Hematopoietic multipotent progenitor cell (in vitro differentiated cells): Measurements from ENCODE around the gene SLC26A1. TPM values are rescaled to one million over a fixed set of nuclear protein-coding genes. Genes with fewer than 3 reads are reported as not detected.

ENCODE experiments used
- DNase-seq, 3 donors: peaks; one replicate each; pipeline ENCODE4 v3.0.0-alpha.2; 2011 to 2015; ENCODE audit warnings: low read depth in 2 of 3, low spot score in 2 of 3
- total RNA-seq: library from RNA; depleted of rRNA; stranded (reverse); fragments of >200 nt; gene quantifications from one replicate; pipeline ENCODE4 v1.2.3, GENCODE V29; 2012

Gene SLC26A1
- total RNA-seq, result 0.27 TPM

- DNase-seq, result no peak
Observed at GRCh38 chr4:993111-994029, at the start of gene SLC26A1. Gene SLC26A1, minus strand, starts transcription at chr4:993404. Its CDS starts 1,701 bp downstream, at chr4:991703.

- DNase-seq, result no peak
Observed at GRCh38 chr4:1042352-1043055, 49.3 kb upstream of the SLC26A1 start.

- no peak for DNase-seq
Observed at GRCh38 chr4:1041936-1042330, 48.7 kb upstream of the SLC26A1 start.

GRCh38 chr4:1041147-1041935 is 48.1 kb upstream of the SLC26A1 start:
- no peak for DNase-seq

GRCh38 chr4:1040344-1041146 is 47.3 kb upstream of the SLC26A1 start:
- DNase-seq, result no peak

- no peak for DNase-seq
Observed at GRCh38 chr4:1039493-1040343, 46.5 kb upstream of the SLC26A1 start.

DNA sequence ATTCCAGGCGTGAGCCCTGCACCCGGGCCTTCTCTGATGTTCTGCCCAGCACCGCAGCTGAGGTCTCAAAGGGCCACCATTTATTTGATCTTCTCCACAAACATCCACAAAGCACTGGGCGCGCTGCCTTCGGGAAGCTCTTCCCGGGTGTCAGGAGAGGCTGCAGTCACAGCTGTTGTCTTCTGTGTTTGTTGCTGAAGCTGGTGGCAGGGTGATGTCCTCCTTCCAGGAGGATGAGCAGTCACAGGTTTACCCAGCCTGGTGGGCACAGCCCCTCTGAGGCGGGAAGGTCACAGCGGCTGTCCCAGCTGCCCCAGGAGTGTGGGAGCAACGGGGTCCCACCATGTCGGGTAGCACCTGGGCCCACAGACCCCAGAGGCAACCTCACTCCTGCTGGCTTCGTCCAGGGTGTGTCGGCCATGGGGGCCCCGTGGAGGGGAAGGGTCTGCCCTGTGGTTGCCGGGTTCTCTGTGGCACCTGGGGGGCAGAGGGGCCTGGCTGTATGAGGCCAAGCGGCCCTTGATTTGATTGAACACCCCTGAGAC is 45.8 kb upstream of the SLC26A1 start:
- no peak for DNase-seq

DNA sequence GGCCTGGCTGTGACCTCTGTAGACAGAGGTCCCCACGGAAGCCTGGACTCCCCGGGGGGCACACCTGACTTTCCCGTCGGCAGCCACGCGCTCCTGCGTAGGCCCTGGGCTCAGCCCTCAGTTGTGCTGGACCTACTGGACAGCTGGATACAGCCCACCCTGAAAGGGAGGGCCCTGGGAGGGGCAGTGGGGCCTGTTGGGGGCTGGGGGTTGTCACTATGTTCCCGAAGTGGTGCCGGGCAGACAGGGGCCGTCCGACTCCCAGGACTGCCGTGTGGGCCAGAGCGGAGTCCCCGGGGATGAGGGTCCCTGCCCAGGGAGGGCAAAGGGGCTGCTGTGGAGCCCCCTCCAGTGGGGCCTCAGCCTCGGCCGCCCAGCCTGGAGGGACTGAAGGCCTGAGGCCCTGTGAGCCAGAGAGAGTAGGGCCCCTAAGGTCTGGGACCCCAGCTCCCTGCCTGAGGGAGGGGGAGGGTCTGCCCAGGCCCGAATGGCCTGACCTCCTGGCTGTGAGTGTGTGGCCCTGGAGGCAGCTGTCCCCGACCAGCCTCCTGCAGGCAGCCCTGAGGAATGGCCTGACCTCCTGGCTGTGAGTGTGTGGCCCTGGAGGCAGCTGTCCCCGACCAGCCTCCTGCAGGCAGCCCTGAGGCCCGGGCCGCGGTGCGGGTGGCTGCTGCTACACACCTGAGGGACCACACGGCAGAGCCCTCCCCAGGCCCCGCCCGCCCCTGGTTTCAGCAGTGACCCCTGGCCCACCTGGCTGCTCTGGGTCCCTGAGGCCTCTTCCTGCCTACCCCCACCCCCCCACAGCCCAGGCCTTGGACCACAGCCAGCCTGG is 44.0 kb upstream of the SLC26A1 start:
- no peak for DNase-seq

DNA sequence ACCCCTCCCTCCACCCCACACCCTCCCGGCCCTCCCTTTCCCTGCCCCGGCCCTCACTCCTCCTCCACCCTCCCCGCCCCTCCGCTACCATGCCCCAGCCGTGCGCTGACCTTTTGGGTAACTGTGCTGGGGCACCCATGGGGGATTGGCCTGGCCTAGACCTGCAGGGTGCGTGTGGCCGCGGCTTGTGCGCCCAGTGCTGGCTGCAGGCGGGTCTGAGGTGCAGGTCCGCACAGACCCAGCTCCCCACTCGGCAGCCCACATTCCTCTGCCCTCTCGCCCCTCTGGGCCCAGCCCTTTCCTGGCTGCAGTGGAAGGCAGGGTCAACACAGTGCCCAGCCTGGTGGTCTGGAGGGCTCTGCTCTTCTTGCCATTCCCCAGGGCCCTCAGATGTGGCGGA is 42.9 kb upstream of the SLC26A1 start:
- no peak for DNase-seq

DNA sequence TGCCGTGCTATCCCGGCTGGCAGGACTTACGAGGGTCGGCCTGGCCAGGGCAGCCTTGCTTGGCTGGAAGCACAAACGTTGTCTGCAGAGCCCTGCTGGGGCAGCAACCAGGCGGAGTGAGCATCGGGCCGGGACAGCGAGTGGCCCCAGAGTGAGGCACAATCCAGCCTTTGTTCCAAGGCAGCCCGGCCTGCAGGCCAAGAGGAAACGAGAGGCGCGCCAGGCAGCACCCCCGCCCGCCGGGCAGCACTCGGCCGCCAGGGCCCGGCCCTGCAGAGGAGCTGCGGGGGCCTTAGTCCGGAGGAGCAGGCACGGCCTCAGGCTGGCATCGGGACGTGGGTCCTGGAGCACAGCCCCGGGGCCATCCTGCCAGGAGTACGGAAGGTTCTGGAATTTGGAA is 42.3 kb upstream of the SLC26A1 start:
- no peak for DNase-seq

- no peak for DNase-seq
Observed at GRCh38 chr4:1033840-1034551, 40.8 kb upstream of the SLC26A1 start.

- DNase-seq, result no peak
Observed at GRCh38 chr4:1032861-1033260, 39.7 kb upstream of the SLC26A1 start.

- no peak for DNase-seq
Observed at GRCh38 chr4:1031956-1032795, 39.0 kb upstream of the SLC26A1 start.

DNA sequence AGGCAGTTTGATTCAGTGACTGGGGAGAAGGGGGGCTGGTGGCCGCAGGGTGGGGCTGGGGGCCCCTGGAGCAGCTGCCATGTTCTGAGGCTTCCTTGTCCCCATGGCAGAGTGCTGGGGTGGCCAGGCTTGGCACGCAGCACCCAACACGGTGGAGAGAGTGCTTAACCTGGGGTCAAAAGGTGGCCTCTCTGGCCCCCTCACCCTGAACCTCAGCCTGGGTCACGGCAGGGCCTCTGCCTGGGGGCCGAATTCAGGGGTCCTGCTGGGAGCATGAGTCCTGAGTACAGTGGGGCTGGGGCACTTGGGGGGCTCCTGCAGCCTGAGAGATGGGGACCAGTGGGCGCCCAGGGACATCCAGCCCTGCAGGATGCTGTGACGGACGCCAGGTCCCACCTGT is 38.1 kb upstream of the SLC26A1 start:
- DNase-seq, result no peak

DNA sequence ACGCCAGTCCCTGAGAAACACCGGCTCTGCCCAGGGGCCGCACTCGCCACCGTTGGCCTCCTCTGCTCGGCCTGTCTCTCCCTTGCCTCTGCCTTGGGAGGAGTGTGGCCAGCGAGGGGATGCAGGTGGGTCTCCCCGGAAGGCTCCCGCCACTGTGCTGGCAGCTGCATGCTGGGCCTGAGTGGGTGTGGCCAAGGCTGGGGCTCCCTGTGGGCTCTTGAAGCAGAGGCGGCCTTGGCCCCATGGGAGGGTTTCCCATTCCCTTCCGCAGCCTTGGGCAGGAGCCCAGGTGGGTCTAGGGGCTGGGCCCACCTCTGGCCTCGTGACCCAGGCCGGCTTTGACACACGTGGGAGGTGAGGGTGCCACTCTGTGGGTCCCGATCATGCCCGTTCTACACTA is 37.4 kb upstream of the SLC26A1 start:
- no peak for DNase-seq

GRCh38 chr4:1030031-1030430 is 36.8 kb upstream of the SLC26A1 start:
- DNase-seq, result no peak

DNA sequence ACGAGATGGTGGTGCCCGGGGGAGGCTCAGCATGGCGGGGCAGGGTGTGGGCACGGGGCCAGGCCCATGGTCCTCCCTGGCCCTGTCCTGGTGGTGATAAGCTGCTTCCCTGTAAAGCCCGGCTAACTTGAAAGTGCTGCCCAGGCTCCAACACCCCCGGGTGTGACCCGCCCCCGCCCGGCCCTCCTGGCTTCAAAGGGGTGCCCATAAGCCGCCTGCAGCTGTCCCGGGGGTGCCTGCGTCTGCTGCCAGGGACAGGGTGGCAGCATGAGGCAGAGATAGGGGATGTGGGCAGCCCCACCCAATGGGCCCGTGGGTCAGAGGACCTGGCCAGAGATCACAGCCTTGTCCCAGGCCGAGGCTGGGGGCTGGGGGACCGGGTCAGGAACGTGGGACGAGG is 36.3 kb upstream of the SLC26A1 start:
- DNase-seq, result no peak
